Heart left ventricle (tissue), 16 donors: ENCODE measurements around the gene IL4R. TPM values are rescaled to one million over a fixed set of nuclear protein-coding genes. Genes with fewer than 3 reads are reported as not detected.

ENCODE experiments used
- ATAC-seq, 4 donors: fragments of 200-7000 bp; cut with Tn5 transposase; one replicate each; pipeline ENCODE4 v1.9.1; 2020 to 2022; ENCODE audit warnings: moderate library complexity in 4 of 4, mild to moderate bottlenecking in 3 of 4, moderate number of reproducible peaks in 1 of 4
- DNase-seq, 5 donors: peaks; one replicate each; pipeline ENCODE4 v3.0.0-alpha.2; 2020
- H3K27ac ChIP-seq, 12 donors: fragments of 200-600 bp; sonication (generic) in 4 of 12; one replicate each; pipeline versions ENCODE4 v1.5.0 to v1.8.0; 2016 to 2022; ENCODE audit warnings: mild to moderate bottlenecking in 2 of 12
- H3K27me3 ChIP-seq, 9 donors: fragments of 200-600 bp; sonication (generic) in 2 of 9; one replicate each; pipeline versions ENCODE4 v1.5.1 to v1.8.0; 2016 to 2022; ENCODE audit warnings: mild to moderate bottlenecking in 3 of 9
- H3K36me3 ChIP-seq, 9 donors: fragments of 200-600 bp; sonication (generic) in 2 of 9; one replicate each; pipeline versions ENCODE4 v1.5.0 to v1.8.0; 2018 to 2022; ENCODE audit warnings: mild to moderate bottlenecking in 2 of 9
- H3K4me1 ChIP-seq, 12 donors: fragments of 200-600 bp; sonication (generic) in 4 of 12; one replicate each; pipeline versions ENCODE4 v1.5.0 to v1.8.0; 2016 to 2022; ENCODE audit warnings: mild to moderate bottlenecking in 3 of 12
- H3K4me3 ChIP-seq, 12 donors: fragments of 200-600 bp; sonication (generic) in 4 of 12; one replicate each; pipeline versions ENCODE4 v1.5.0 to v1.8.0; 2017 to 2022; ENCODE audit warnings: mild to moderate bottlenecking in 9 of 12, moderate library complexity in 4 of 12
- H3K9me3 ChIP-seq, 12 donors: fragments of 200-600 bp; sonication (generic) in 4 of 12; one replicate each; pipeline versions ENCODE4 v1.5.0 to v1.8.0; 2016 to 2022; ENCODE audit warnings: mild to moderate bottlenecking in 1 of 12
- CTCF ChIP-seq, 12 donors: fragments of 200-600 bp; sonication (generic) in 4 of 12; IDR thresholded peaks; one replicate each; pipeline versions ENCODE4 v1.5.0 to v1.8.0; 2018 to 2022; ENCODE audit warnings: antibody characterized with exemption in 12 of 12, mild to moderate bottlenecking in 5 of 12
- POLR2A ChIP-seq, 2 donors: fragments of 450-650 bp; IDR thresholded peaks; one replicate each; pipeline ENCODE4 v1.6.1; 2017; ENCODE audit warnings: antibody characterized with exemption in 2 of 2, mild to moderate bottlenecking in 2 of 2, moderate library complexity in 2 of 2
- WGBS, 4 donors: extraction: QIAGEN DNeasy Blood & Tissue Kit in 2 of 4; methylation state at CpG; one replicate each; pipeline versions ENCODE4 v1.1.5 to v1.1.7; 2013 to 2018; 5-methylcytosine and 5-hydroxymethylcytosine counted together
- intact Hi-C, 10 donors: fragments of 100-400 bp; cut with DNase I; formaldehyde crosslinking; loops; one replicate each; pipeline versions ENCODE4 v1.11.1 to v1.14.2; 2022
- polyA plus RNA-seq, 2 donors: library from polyadenylated mRNA; stranded (reverse); fragments of 200-250 nt; gene quantifications; one replicate each; pipeline ENCODE4 v1.2.3, GENCODE V29; 2013
- total RNA-seq, 9 donors: library from RNA; depleted of rRNA in 2 of 9; stranded (reverse); fragments of >200 nt in 2 of 9; fragmentation: NEBNext Ultra II Directional in 3 of 9; extraction: Animal tissue kit (Norgen Biotek cat#: 25700) in 3 of 9; gene quantifications; one replicate each; pipeline versions ENCODE4 v1.1.0 to v1.2.4, GENCODE V29; 2016 to 2023
- donor health status: ischemic (EF 13 %, LVEDD 7.1; RV severe dilation, severe dysfunction).
- donor health status: healthy with polysubstance abuse.
- donor health status: DM: no; HTN: yes; CAD: no.
- donor health status: DM: no; HTN: no; CAD: no.
- donor health status: ischemic (EF 25% LVEDD 6.9; RV normal size, moderate dysfunction).
- donor health status: ischemic (EF 25% LVEDD 5.7; RV mildly dilated, moderate dysfunction).
- donor health status: healthy.
- donor health status: DM: yes; HTN: yes; CAD: no.
- donor health status: ischemic (EF 35%, LVEDD 5.7; RV mildly dilated, moderate dysfunction).
- donor health status: nonischemic (EF 11% LVEDD 7.7; RV severe dilation, severe dysfunction).
- donor health status: DM: yes; HTN: yes; CAD: no.
- donor health status: PGD.
- donor health status: ischemic (EF 29% LVEDD 5.4; RV normal size, mild dysfunction).
- donor health status: nonischemic (EF 23%, LVEDD 6.1; RV moderate dilation, normal function).

IL4R gene
- total and polyA plus RNA-seq, 11 donors = 5.8 to 47.4 (median 8.2) TPM

GRCh38 chr16:27341549-27341948 lies 27.8 kb downstream of the IL4R start:
- intact Hi-C loops = no loop called here
- Histone ChIP-seq H3K27ac (no peak overlapping the region), H3K4me1 (peaks cover 0 to 22% (median 0%) of the 10 kb centered on the region in 12 donors), H3K4me3 (no peak overlapping the region), H3K9me3 (peaks cover 0 to 2% (median 0%) of the 10 kb centered on the region in 12 donors), H3K27me3 (no peaks in the 10 kb centered on the region), H3K36me3 (peaks cover 0 to 96% (median 63%) of the 10 kb centered on the region in 9 donors)
- ATAC-seq (no peak), DNase-seq (no peak)
- WGBS, 4 donors = 80 to 93% (median 91%) methylated on average over 9 of the region's 9 CpGs
- TF ChIP-seq CTCF (IDR thresholded peaks at IDR 0.05) (no peak), POLR2A (IDR thresholded peaks at IDR 0.05) (no peak)

- no peak overlapping the region for H3K4me3 ChIP-seq
- peaks cover 0 to 98% (median 67%) of the 10 kb centered on the region in 9 donors for H3K36me3 ChIP-seq
- intact Hi-C loops = no loop called here
- peaks cover 0 to 2% (median 0%) of the 10 kb centered on the region in 12 donors for H3K9me3 ChIP-seq
- no peaks in the 10 kb centered on the region for H3K27me3 ChIP-seq
- ATAC-seq (no peak), DNase-seq (no peak)
- 96 to 100% (median 98%) methylated on average over 5 to 11 of the region's 11 CpGs for WGBS, 4 donors
- TF ChIP-seq POLR2A (IDR thresholded peaks at IDR 0.05) (no peak), CTCF (IDR thresholded peaks at IDR 0.05) (no peak)
- no peak overlapping the region for H3K27ac ChIP-seq
- H3K4me1 ChIP-seq = peaks cover 0 to 27% (median 0%) of the 10 kb centered on the region in 12 donors
Measured at GRCh38 chr16:27341971-27342370, 28.2 kb downstream of the IL4R start.

GRCh38 chr16:27344721-27345120 lies 30.9 kb downstream of the IL4R start:
- Histone ChIP-seq H3K27me3 (no peaks in the 10 kb centered on the region), H3K9me3 (no peaks in the 10 kb centered on the region), H3K27ac (peak overlapping the region in 1 of 12 donors; percentile 31), H3K36me3 (peaks cover 3 to 100% (median 82%) of the 10 kb centered on the region in 9 donors), H3K4me1 (peaks cover 0 to 38% (median 0%) of the 10 kb centered on the region in 12 donors), H3K4me3 (no peak overlapping the region)
- DNase-seq = peak in 1 of 5 donors; percentile 20
- WGBS, 4 donors = 86 to 94% (median 90%) methylated on average over 13 to 15 of the region's 15 CpGs
- TF ChIP-seq POLR2A (IDR thresholded peaks at IDR 0.05) (no peak), CTCF (IDR thresholded peaks at IDR 0.05) (no peak)
- intact Hi-C loops = no loop called here
- peak in 2 of 4 donors; percentile 20 for ATAC-seq

GRCh38 chr16:27345201-27345600 lies 31.4 kb downstream of the IL4R start:
- Histone ChIP-seq H3K4me3 (no peak overlapping the region), H3K4me1 (peaks cover 0 to 37% (median 0%) of the 10 kb centered on the region in 12 donors), H3K27ac (peak overlapping the region in 1 of 12 donors; percentile 31), H3K36me3 (peaks cover 3 to 100% (median 84%) of the 10 kb centered on the region in 9 donors), H3K27me3 (no peaks in the 10 kb centered on the region), H3K9me3 (no peaks in the 10 kb centered on the region)
- TF ChIP-seq POLR2A (IDR thresholded peaks at IDR 0.05) = no peak
- TF ChIP-seq CTCF (IDR thresholded peaks at IDR 0.05) = no peak
- intact Hi-C loops = no loop called here
- 75 to 88% (median 84%) methylated on average over 8 of the region's 8 CpGs for WGBS, 4 donors
- ATAC-seq (no peak), DNase-seq (no peak)
